ENCODE results near the gene HPSE2.

- TF ChIP-seq CTCF (IDR thresholded peaks at IDR 0.05; ENCODE audit: low read depth, low read length) (no peak), EZH2phosphoT487 (IDR thresholded peaks at IDR 0.05; ENCODE audit: low read depth) (no peak)
These were observed 752.0 kb downstream of the HPSE2 start for GRCh38 chr10:98483658-98484057.
